IPS-11a (cell line): ENCODE data around the gene TNFAIP8L3.

Source experiments
- H3K4me3 ChIP-seq: one replicate; pipeline ENCODE4 v1.5.1; 2013; ENCODE audit warnings: low read depth, low read length, control low read depth

The TNFAIP8L3 gene

GRCh38 chr15:51007131-51007666, 87.5 kb downstream of the TNFAIP8L3 start:
- no peak overlapping the region for H3K4me3 ChIP-seq
